Measurements from ENCODE around the gene CTSF.
"Not testable (repeated sequence)": the region's sequence is repeated elsewhere in the genome, so short reads cannot be mapped to it uniquely, and the experiment has no call there.

Gene CTSF

GRCh38 chr11:66568124-66568916 is at the start of gene CTSF:
CTSF (minus strand) TSS chr11:66568606; CDS start chr11:66568486, 120 bp downstream.
- peak; percentile 68 for DNase-seq

DNA sequence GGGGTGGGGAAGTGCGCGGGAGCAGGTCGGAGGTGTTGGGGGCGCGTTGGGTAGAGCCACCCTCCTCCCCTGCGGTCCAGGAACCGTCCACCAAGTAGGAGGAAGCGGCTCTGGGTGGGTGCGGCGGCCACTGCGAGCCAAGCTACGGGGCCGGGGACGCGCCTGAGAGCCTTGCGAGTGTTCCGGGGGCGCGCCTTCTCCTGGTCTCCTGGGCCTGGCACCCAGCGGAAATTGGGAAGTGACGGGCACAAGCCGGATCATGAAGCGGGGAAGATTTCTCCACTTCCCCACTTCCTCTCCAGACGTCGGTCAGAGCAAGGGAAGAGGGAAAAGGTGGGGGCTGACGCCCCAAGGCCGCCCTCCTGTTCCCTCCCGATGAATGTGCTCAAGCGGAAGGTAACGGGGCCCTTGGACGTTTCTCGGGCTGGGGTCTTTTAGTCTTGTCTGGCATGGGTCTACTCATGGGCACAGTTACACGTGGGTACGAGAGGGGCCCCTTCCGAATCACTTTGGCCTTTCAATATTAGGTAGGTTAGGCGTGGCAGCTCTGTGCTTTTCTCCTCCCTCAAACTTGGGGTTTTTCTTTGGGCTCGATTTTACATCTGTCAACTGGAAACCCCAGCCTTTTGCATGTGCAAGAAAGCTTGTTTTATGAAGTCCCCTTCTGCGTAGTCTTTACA is 48.9 kb upstream of the CTSF start:
- DNase-seq: no peak

GRCh38 chr11:66616379-66617154 is 48.2 kb upstream of the CTSF start, which contains the start of gene RBM14:
RBM14 (plus strand) TSS chr11:66616630; CDS start chr11:66616721, 91 bp downstream.
- peak; percentile 98 for DNase-seq

DNA sequence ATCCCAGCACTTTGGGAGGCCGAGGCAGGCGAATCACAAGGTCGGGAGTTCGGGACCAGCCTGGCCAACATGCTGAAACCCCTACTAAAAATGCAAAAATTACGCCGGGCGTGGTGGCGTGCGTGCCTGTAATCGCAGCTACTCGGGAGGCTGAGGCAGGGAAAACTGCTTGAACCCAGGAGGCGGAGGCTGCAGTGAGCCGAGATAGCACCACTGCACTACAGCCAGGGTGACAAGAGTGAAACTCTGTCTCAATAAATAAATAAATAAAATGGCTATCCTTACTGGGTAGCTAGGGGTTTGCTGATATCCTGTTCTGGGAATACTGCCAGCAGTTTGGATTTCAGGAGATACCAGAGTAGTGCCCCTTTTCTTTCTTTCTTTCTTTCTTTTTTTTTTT is 45.7 kb upstream of the CTSF start:
- DNase-seq: no peak

DNA sequence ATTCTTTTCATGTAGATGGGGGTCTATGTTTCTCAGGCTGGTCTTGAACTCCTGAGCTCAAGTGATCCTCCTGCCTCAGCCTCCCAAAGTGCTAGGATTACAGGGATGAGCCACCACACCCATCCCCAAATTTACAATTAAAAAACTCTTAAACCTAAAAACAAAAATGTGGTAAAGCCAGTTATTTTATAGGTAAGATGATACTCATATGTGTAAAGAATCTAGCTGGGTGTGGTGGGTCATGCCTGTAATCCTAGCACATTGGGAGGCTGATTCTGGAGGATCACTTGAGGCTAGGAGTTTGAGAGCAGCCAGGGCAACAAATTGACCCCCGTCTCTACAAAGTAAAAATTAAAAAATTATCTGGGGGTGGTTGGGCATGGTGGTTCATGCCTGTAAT is 44.1 kb upstream of the CTSF start:
- DNase-seq: no peak

- no peak for DNase-seq
Measured at GRCh38 chr11:66609721-66610617, 41.6 kb upstream of the CTSF start.

DNA sequence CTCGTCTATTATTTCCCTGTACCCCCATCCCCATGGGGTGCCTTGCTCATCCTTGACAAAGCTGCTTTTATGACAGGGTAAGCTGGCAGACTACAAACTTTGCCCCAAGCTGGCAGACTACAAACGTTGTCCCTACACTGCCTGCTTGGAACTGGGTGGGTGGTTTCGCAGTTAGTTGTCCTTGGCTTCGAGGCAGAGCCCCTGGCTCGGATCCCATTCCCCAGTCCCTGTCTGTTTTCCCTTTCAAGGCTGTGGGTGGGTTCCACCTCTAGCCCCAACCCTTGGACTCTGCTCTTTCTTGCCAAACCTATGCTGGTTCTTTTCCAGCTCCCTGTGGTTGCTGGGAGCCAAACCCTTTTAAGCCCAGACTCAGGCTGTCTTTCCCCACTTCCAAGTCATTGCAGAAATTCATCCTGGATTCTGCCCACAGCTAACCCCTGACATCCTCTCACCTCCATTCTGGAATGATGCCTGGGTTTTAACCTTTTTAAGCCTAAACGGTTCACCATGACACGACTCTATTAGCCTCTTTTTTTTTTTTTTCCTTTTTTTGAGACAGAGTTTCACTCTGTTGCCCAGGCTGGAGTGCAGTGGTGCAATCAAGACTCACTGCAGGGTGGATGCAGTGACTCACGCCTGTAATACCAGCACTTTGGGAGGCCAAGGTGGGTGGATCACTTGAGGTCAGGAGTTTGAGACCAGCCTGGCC is 38.9 kb upstream of the CTSF start:
- no peak for DNase-seq

DNA sequence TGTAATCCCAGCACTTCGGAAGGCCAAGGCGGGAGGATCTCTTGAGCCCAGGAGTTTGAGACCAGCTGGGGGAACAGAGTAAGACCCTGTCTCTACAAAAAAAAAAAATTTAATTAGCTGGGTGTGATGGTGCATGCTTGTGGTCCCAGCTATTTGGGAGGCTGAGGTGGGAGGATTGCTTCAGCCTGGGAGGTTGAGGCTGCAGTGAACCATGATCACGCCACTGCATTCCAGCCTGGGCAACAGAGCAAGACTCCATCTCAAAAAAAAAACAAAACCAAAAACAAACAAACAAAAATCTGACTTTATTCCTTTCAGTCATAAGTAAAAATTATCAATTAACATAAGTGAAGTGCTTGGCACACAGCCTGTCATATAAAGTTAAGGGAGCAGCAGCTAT is 38.2 kb upstream of the CTSF start:
- DNase-seq: not testable (repeated sequence)

- DNase-seq: no peak
Measured at GRCh38 chr11:66604155-66604554, 35.7 kb upstream of the CTSF start.

GRCh38 chr11:66603072-66603471 is 34.7 kb upstream of the CTSF start:
- no peak for DNase-seq

GRCh38 chr11:66600631-66601233 is 32.3 kb upstream of the CTSF start:
- DNase-seq: no peak

GRCh38 chr11:66600219-66600618 is 31.8 kb upstream of the CTSF start:
- DNase-seq: no peak

DNA sequence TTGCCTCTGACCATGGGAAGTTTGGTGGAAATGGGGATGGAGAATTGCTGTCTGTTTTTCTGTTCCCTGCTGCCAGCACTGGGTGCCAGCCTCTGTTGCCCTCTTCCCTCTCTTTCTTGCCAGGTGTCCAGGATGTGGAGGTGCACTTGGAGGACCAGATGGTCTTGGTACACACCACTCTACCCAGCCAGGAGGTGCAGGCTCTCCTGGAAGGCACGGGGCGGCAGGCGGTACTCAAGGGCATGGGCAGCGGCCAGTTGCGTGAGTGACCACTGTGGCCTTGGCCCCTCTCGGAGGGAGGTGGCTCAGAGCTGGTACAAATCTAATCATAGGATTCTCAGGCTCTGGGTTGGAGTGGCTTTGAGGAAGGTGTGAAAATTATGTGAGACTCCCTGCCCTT is 30.6 kb upstream of the CTSF start:
- no peak for DNase-seq

GRCh38 chr11:66595245-66595904 is 27.0 kb upstream of the CTSF start:
- DNase-seq: no peak

- no peak for DNase-seq
Measured at GRCh38 chr11:66593650-66594049, 25.2 kb upstream of the CTSF start.

- no peak for DNase-seq
Measured at GRCh38 chr11:66593303-66593635, 24.9 kb upstream of the CTSF start.

DNA sequence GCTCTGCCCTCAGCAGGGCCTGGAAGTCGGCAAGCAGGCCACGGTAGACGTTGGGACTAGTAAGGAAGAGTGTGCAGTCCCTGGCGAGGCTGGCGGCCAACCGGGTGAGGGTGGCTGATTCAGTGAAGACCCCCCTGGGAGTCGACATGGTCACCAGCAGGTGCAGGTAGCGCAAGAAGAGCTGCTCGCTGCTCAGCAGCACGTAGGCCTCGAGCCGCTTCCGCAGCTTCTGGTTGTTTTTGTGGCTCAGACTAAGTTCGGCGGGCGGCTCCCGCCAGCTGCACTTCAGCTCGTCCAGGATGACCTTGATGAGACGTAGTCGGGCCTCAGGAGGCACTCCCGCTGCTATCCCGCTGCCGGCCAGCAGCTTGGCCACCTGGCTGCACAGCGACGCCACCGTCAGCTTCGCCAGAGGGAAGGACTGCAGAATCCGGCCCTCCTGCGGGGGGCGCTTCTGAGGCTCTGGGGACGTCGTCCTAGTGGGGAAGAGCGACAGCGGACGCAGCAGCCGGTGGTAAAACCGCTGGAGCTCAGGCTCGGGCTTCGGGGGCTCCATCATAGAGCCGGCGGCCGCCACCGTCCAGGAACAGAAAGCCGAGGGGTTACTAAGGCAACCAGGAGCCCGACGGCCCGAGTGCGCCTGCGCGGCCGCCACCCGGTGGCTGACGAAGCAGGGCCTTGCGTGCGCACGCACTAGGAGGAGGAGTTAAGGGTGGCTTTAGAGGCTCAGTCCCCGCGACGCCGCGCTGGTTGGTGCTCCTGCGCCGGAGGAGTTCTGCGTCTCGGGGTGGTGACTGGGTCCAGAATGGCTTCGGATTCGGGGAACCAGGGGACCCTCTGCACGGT is 24.3 kb upstream of the CTSF start, which contains the start of the genes CCDC87 and CCS:
Gene CCDC87, minus strand, starts transcription at position 607 of the 846 bp plus-strand sequence. Its CDS starts 48 bp downstream, at position 559.
Gene CCS, plus strand, starts transcription at position 729 of the 846 bp plus-strand sequence. Its CDS starts 77 bp downstream, at position 806.
- DNase-seq: peak; percentile 89

DNA sequence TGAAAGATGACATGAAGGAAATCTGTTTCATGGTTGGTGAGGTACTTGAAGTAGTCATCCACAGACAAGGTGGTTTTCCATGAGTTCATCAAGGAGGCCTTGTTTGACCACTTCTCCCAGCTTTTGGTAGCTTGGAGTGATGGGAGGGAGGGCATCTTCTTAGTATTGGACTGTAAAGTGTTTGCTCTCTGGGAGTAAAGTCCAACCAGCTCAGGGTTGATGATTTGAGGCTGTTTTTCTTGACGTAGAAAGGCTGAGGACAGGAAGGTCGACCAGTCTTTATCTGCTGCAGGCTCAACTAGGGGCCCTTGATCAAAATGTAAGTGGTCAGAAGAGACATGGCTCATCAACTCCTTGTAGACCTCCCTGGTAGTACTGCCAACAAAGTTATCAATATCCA is 22.8 kb upstream of the CTSF start:
- DNase-seq: no peak

DNA sequence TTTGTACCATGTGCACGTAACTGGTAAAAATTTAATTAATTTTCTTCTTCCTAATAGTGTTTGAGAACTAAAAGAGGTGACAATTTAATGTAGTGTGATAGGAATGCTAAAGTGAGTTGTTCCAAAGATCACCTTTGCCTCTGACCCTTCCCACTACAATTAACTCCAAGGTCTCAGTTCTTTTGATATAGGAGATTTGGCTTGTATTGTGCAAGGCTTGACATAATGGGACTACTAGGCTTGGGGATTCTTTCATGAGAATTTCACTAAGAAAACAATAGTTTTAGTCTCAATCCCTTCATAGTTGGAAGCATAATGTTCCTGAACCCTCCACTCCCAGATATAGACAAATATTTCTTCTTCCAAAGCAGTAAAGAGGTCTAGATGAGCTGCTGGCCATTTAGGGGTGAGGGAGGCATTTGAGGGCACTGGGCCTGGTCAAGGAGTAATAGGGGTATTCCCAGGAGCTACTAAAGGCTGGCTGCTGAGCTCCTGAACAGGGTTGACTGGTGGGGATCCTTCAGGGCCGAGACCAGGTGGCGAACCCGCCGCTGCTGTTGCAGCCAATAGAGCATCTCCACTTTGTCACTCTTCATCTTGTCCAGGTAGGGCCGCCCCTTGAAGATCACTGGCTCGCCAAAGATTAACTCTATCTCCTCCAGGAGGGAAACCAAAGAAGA is 21.7 kb upstream of the CTSF start:
- DNase-seq: no peak
